Ectodermal cell (in vitro differentiated cells): Measurements from ENCODE around the gene QPCTL.

ENCODE experiments used
- H3K27ac ChIP-seq: 2 replicates; pipeline ENCODE4 v1.7.0; 2013; ENCODE audit warnings: mild to moderate bottlenecking, low read depth, low read length; ENCODE audit not compliant: insufficient read depth, poor library complexity, severe bottlenecking
- H3K27me3 ChIP-seq: 2 replicates; pipeline ENCODE4 v1.7.0; 2013; ENCODE audit warnings: mild to moderate bottlenecking, low read length; ENCODE audit not compliant: insufficient read depth, control insufficient read depth, poor library complexity, severe bottlenecking
- H3K36me3 ChIP-seq: one replicate; pipeline ENCODE4 v1.7.0; 2013; ENCODE audit warnings: low read length; ENCODE audit not compliant: control insufficient read depth, insufficient read depth
- H3K4me1 ChIP-seq: one replicate; pipeline ENCODE4 v1.7.0; 2013; ENCODE audit warnings: low read length; ENCODE audit not compliant: control insufficient read depth, insufficient read depth
- H3K4me3 ChIP-seq: 2 replicates; pipeline ENCODE4 v1.7.0; 2013; ENCODE audit warnings: low read depth, low read length, control low read depth; ENCODE audit not compliant: insufficient read depth
- H3K9me3 ChIP-seq: 2 replicates; pipeline ENCODE4 v1.7.0; 2013; ENCODE audit warnings: mild to moderate bottlenecking, low read length, moderate library complexity; ENCODE audit not compliant: control insufficient read depth
- WGBS, 2 experiments: methylation state at CpG; one replicate each; pipeline ENCODE4 v1.1.7; 2013; ENCODE audit warnings: missing lambda C conversion rate in 2 of 2; 5-methylcytosine and 5-hydroxymethylcytosine counted together

The QPCTL gene

DNA sequence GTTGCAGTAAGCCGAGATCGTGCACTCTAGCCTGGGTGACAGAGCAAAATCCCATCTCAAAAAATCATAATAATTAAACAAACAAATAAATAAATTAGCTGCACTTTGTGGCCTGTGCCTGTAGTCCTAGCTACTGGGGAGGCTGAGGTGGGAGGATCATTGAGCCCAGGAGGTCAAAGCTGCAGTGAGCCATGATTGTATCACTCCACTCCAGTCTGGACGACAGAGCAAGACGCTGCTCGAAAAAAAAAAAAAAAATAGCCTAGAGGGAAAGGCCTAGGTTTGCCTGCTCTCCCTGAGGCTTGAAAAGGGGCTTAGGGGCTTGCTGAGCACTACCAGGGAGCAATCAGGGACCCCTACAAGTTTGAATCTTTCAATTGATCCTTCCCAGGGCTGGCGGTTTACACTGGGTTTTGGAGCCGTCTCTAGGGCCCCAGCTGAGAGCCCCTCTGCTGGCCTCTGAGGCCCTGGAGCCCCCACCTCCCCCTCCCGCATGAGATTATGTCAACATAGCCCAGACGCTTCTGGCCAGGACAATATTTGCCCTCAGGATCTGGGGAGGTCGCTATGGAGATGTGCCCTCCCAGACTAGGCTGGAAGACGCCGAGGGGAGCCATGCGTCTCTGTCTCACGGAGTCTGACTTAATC is 34.8 kb upstream of the QPCTL start:
- H3K27ac ChIP-seq = peak overlapping the region; percentile 26
- H3K4me1 ChIP-seq = peaks cover 3% of the 10 kb centered on the region
- H3K27me3 ChIP-seq = no peaks in the 10 kb centered on the region
- WGBS, 2 experiments = 44 to 45% methylated on average over 14 of the region's 14 CpGs
- no peaks in the 10 kb centered on the region for H3K36me3 ChIP-seq
- no peak overlapping the region for H3K4me3 ChIP-seq
- no peaks in the 10 kb centered on the region for H3K9me3 ChIP-seq

DNA sequence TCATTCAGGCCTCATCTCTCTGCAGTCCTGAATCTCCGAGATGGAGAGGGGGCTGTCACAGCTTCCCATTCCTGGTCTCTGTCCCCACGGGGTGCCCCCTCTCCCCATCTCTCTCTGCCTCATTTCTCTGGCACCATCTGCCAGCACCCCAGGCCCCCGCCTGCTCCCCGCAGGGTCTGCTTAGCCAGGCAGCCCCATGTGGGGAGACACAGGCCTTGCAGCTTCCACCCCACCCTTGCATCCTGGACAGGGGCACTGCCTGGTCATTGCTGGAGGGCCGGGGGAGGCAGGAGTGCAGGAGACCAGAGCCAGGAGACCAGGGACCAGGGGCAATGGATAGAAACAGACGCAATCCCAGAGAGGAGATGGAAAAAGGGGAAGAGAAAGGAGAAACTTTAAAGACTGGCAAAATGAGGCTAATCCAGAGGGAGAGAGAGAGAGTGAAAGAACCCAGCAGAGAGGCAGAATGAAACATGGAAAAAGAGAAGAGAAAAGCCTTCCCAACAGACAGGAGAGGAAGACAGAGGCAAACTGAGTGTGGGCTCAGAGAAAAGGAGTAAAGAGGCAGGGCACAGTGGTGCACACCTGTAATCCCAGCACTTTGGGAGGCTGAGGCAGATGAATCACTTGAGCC is 33.3 kb upstream of the QPCTL start:
- Histone ChIP-seq H3K4me1 (peaks cover 3% of the 10 kb centered on the region), H3K4me3 (no peak overlapping the region), H3K27ac (no peak overlapping the region), H3K27me3 (no peaks in the 10 kb centered on the region), H3K9me3 (no peaks in the 10 kb centered on the region), H3K36me3 (no peaks in the 10 kb centered on the region)
- 85% methylated on average over 6 of the region's 6 CpGs for WGBS, 2 experiments

DNA sequence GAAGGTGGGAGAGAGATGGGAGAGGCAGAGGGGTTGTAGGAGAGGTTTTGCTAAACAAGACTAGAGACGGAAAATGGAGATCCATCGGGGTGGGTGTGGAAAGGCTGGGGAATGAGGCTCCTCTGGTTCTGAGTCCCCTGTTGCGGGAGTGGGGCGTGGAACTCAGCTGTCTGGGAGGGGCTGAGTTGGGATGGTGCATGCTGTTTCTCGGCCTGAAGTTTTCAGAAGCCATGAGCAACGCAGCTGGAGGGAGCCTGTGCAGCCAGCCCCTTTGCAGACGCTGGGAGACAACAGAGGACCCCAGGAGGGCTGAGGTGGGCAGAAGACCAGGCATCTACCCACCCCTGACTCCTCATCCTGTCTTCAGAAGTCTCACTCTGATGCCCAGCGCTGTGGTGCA is 31.8 kb upstream of the QPCTL start:
- H3K9me3 ChIP-seq = no peaks in the 10 kb centered on the region
- no peak overlapping the region for H3K4me3 ChIP-seq
- H3K4me1 ChIP-seq = peaks cover 3% of the 10 kb centered on the region
- H3K27ac ChIP-seq = no peak overlapping the region
- no peaks in the 10 kb centered on the region for H3K27me3 ChIP-seq
- H3K36me3 ChIP-seq = no peaks in the 10 kb centered on the region
- 51% methylated on average over 8 of the region's 8 CpGs for WGBS, 2 experiments

DNA sequence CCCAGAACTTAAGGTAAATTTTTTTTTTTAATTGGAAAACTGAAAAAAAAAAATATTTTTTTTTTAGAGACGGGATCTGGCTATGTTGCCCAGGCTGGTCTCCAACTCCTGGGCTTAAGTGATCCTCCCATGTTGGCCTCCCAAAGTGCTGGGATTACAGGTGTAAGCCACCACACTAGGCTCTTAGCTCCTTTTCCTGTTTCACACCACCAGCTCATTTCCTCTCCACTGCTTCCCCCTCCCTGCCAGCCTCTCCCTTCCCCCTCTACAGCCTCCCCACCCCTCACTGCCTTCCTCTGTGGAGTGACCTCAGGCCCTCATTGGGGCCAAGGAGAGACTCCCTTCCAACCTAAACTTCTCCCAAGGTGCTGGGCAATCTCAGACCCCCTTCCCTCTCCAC is 28.7 kb upstream of the QPCTL start:
- H3K27me3 ChIP-seq = peaks cover 16% of the 10 kb centered on the region
- H3K4me1 ChIP-seq = peaks cover 9% of the 10 kb centered on the region
- WGBS, 2 experiments = 96% methylated on average over 1 of the region's 1 CpG
- no peaks in the 10 kb centered on the region for H3K36me3 ChIP-seq
- H3K9me3 ChIP-seq = no peaks in the 10 kb centered on the region
- no peak overlapping the region for H3K4me3 ChIP-seq
- no peak overlapping the region for H3K27ac ChIP-seq

DNA sequence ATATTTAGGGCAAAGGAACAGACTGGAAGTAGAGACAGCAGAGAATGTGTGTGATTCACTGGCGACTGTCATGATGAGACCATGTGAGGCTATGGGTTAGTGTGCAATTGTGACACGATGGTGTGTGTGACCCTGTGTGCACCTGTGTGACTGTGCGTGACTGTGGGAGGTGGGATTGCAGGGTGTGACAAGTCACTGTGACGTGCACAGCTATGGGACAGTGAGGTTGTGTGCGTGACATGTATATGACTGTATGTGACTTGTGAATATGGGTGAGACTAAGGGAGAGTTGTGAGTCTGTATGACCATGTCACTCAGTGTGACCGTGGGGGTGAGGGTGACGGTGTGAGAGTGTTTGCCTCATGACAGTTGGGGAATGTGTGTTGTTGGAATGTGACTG is 27.9 kb upstream of the QPCTL start:
- no peak overlapping the region for H3K4me3 ChIP-seq
- no peak overlapping the region for H3K27ac ChIP-seq
- no peaks in the 10 kb centered on the region for H3K9me3 ChIP-seq
- H3K36me3 ChIP-seq = no peaks in the 10 kb centered on the region
- 83 to 84% methylated on average over 7 of the region's 7 CpGs for WGBS, 2 experiments
- H3K4me1 ChIP-seq = peaks cover 16% of the 10 kb centered on the region
- H3K27me3 ChIP-seq = peaks cover 24% of the 10 kb centered on the region

DNA sequence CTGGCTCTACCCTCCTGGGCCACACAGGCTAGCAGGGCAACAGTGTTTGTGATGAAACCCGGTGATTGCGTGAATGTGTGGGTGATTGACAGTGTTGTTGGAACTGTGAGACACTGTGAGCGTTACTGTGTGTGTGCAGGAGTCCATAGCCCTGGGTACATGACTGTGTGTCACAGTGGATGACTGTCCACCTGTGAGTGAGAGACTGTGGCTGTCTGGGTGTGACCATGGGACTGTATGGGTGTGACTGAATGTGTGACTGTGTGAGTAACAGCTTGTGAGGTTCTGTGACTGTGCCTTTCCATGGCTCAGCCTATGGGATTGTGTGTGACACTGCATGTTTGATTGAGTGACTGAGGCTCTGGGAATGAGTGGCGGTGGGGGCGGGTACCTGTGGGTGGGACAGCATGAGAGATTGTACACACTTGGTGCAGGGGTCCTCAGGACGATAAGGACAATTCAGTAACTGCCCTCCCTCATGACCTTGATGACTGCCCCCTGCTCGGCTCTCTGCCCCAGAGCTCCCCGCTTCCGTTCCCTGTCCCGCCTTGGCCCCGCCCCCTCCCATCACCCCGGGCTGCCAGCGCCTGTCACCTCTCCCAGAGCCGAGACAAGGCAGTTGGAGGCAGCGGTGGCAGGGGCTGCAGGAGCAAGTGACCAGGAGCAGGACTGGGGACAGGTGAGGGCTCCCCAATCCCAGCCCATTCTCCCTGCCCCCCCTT is 24.7 kb upstream of the QPCTL start, which contains the start of gene GIPR:
GIPR (plus strand) TSS at position 602 of the 722 bp plus-strand sequence. CDS start 1,300 bp downstream, outside the sequence.
- Histone ChIP-seq H3K4me1 (peaks cover 16% of the 10 kb centered on the region), H3K27me3 (peaks cover 55% of the 10 kb centered on the region), H3K36me3 (no peaks in the 10 kb centered on the region), H3K4me3 (peak within 1 kb of the TSS; percentile 19), H3K9me3 (no peaks in the 10 kb centered on the region), H3K27ac (no peak within 1 kb of the TSS)
- WGBS, 2 experiments = 19 to 20% methylated on average over 15 of the region's 15 CpGs

DNA sequence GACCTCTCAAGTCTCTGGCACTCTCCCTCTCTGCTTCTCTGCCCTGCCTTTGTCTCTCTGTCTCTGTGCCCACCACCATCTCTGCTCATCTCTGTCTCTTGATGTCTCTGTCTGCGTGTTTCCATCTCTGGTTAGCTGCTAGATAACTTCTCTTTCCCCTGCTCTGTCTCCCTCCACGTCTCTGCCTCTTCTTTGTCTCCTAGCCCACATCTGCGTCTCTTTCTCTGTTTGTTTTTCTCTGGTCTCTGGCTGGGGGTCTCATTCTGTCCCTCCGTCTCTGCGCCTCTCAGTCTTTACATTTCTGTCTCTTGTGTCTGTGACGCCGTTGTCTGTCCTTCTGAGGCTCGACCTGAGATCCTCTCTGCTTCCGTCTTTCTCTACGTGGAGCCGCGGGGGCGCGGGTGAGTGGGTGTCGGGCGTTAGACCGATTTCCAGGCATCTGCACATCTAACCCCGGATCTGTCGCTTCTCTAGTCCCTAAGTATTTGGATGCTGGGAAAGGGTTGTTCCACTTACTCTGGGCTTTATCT is 24.1 kb upstream of the QPCTL start:
- no peaks in the 10 kb centered on the region for H3K9me3 ChIP-seq
- no peaks in the 10 kb centered on the region for H3K36me3 ChIP-seq
- H3K27ac ChIP-seq = no peak overlapping the region
- peaks cover 16% of the 10 kb centered on the region for H3K4me1 ChIP-seq
- peaks cover 58% of the 10 kb centered on the region for H3K27me3 ChIP-seq
- H3K4me3 ChIP-seq = peak overlapping the region; percentile 19
- WGBS, 2 experiments = 3 to 6% methylated on average over 19 of the region's 19 CpGs

DNA sequence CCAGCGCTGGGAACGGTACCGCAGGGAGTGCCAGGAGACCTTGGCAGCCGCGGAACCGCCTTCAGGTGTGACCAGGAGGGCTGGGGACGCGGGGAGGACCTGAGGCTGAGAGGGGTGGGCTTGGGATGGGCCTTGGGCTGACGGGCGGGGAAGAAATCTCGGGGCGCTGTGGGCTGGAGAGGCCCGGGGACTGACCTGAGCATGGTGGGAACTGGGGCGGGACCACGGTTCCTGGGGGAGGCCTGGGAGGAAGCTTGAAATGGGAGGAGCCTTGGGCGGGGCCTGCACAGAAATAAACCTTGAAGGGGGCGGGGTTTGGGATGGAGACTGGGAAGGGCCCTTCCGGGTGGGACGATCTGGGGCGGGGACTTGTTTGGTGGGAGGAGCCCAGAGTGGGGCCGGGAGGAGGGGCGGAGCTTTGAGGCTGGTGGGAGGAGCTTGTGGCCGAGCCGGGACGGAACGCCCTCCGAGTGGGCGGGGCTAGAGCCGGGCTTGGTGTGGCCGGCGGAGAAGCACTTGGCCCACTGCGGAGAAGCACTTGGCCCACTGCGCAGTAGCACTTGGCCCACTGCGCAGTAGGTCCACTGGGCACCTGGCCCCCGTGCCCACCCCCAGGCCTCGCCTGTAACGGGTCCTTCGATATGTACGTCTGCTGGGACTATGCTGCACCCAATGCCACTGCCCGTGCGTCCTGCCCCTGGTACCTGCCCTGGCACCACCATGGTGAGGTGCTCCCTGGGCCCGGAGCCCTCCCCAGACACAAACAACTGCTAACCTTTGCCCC is 21.6 kb upstream of the QPCTL start:
- 21 to 23% methylated on average over 42 of the region's 42 CpGs for WGBS, 2 experiments
- no peak overlapping the region for H3K4me3 ChIP-seq

DNA sequence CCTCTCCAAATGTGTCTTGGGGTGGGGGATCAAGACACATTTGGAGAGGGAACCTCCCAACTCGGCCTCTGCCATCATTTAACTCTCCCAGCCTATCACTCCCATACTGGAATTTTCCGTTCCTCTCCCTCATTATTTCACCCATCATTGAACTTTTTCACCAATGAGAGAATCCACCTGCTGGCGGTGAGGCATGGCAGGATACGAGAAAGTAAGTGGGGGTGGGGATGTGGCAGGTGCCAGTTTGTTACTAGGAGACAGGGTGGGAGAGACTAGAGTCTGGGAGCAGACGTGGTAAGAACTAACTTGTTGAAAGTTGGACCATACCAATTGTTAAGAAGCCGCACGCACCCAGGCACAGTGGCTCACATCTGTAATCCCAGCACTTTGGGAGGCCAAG is 17.5 kb upstream of the QPCTL start:
- Histone ChIP-seq H3K4me1 (no peaks in the 10 kb centered on the region), H3K9me3 (no peaks in the 10 kb centered on the region), H3K27ac (no peak overlapping the region), H3K4me3 (no peak overlapping the region), H3K36me3 (no peaks in the 10 kb centered on the region), H3K27me3 (peaks cover 71% of the 10 kb centered on the region)
- 80 to 86% methylated on average over 7 of the region's 7 CpGs for WGBS, 2 experiments

More for the DNA sequence above, 21.6 kb upstream of the QPCTL start:
- peaks cover 59% of the 10 kb centered on the region for H3K27me3 ChIP-seq
- no peak overlapping the region for H3K27ac ChIP-seq
- H3K36me3 ChIP-seq = no peaks in the 10 kb centered on the region
- peaks cover 16% of the 10 kb centered on the region for H3K4me1 ChIP-seq
- no peaks in the 10 kb centered on the region for H3K9me3 ChIP-seq
